Liver (tissue), 9 donors: Measurements from ENCODE around the gene TUNAR. TPM values are rescaled to one million over a fixed set of nuclear protein-coding genes. Genes with fewer than 3 reads are reported as not detected.

Source experiments
- DNase-seq: peaks from one replicate; pipeline ENCODE4 v3.0.0-alpha.2; 2017; ENCODE audit warnings: low spot score
- H3K27ac ChIP-seq, 2 donors: one replicate each; pipeline ENCODE4 v1.7.0; 2013; ENCODE audit warnings: inconsistent platforms in 2 of 2, low read length in 2 of 2, control low read depth in 1 of 2, low read depth in 1 of 2, mild to moderate bottlenecking in 1 of 2
- H3K27me3 ChIP-seq, 4 donors: one replicate each; pipeline versions ENCODE4 v1.6.1 to v1.7.0; 2013; ENCODE audit warnings: low read length in 3 of 4, inconsistent platforms in 1 of 4, mild to moderate bottlenecking in 1 of 4, moderate library complexity in 1 of 4; ENCODE audit not compliant: control insufficient read depth in 4 of 4, insufficient read depth in 4 of 4
- H3K36me3 ChIP-seq, 4 donors: one replicate each; pipeline versions ENCODE4 v1.6.1 to v1.7.0; 2013; ENCODE audit warnings: low read length in 3 of 4, mild to moderate bottlenecking in 3 of 4, low read depth in 1 of 4, moderate library complexity in 1 of 4; ENCODE audit not compliant: control insufficient read depth in 4 of 4, insufficient read depth in 3 of 4
- H3K4me1 ChIP-seq, 4 donors: one replicate each; pipeline versions ENCODE4 v1.6.1 to v1.7.0; 2013; ENCODE audit warnings: low read length in 3 of 4, mild to moderate bottlenecking in 3 of 4, moderate library complexity in 1 of 4; ENCODE audit not compliant: control insufficient read depth in 4 of 4, insufficient read depth in 4 of 4
- H3K4me3 ChIP-seq, 3 donors: one replicate each; pipeline versions ENCODE4 v1.6.1 to v1.7.0; 2013; ENCODE audit warnings: low read length in 3 of 3, control low read depth in 1 of 3, low read depth in 1 of 3, mild to moderate bottlenecking in 1 of 3
- H3K9ac ChIP-seq, 2 donors: one replicate each; pipeline ENCODE4 v1.7.0; 2013; ENCODE audit warnings: low read length in 2 of 2, mild to moderate bottlenecking in 2 of 2, moderate library complexity in 2 of 2, control low read depth in 1 of 2, low read depth in 1 of 2
- H3K9me3 ChIP-seq, 4 donors: one replicate each; pipeline versions ENCODE4 v1.6.1 to v1.7.0; 2013; ENCODE audit warnings: low read length in 3 of 4; ENCODE audit not compliant: control insufficient read depth in 4 of 4
- ATF3 ChIP-seq: IDR thresholded peaks from 2 replicates; pipeline ENCODE4 v1.6.1; 2016; ENCODE audit warnings: antibody characterized with exemption
- CTCF ChIP-seq: fragments of 150-350 bp; IDR thresholded peaks from 2 replicates; pipeline ENCODE4 v1.5.1; 2017; ENCODE audit warnings: improper control_type of control experiment, low read depth, low read length; ENCODE audit not compliant: missing input control
- EGR1 ChIP-seq, 2 donors: IDR thresholded peaks; 2 replicates each; pipeline ENCODE4 v1.6.1; 2016 to 2018; ENCODE audit warnings: antibody characterized with exemption in 2 of 2, low read depth in 2 of 2
- FOXA1 ChIP-seq: IDR thresholded peaks from 2 replicates; pipeline ENCODE4 v1.6.1; 2016; ENCODE audit warnings: antibody characterized with exemption
- FOXA2 ChIP-seq: IDR thresholded peaks from 2 replicates; pipeline ENCODE4 v1.6.1; 2016; ENCODE audit warnings: antibody characterized with exemption
- GABPA ChIP-seq, 2 donors: IDR thresholded peaks in 1 of 2; conservative IDR thresholded peaks in 1 of 2; 2 replicates each; pipeline ENCODE4 v1.6.1; 2016; ENCODE audit warnings: antibody characterized with exemption in 2 of 2, mild to moderate bottlenecking in 1 of 2, moderate library complexity in 1 of 2
- HNF4A ChIP-seq, 2 donors: conservative IDR thresholded peaks; 2 replicates each; pipeline ENCODE4 v1.6.1; 2016; ENCODE audit warnings: antibody characterized with exemption in 2 of 2, mild to moderate bottlenecking in 2 of 2
- HNF4G ChIP-seq: IDR thresholded peaks from 2 replicates; pipeline ENCODE4 v1.6.1; 2016; ENCODE audit warnings: antibody characterized with exemption
- JUND ChIP-seq, 2 donors: IDR thresholded peaks; 2 replicates each; pipeline ENCODE4 v1.6.1; 2016; ENCODE audit warnings: antibody characterized with exemption in 2 of 2
- RAD21 ChIP-seq, 2 donors: IDR thresholded peaks; 2 replicates each; pipeline ENCODE4 v1.6.1; 2016; ENCODE audit warnings: antibody characterized with exemption in 2 of 2, mild to moderate bottlenecking in 2 of 2
- REST ChIP-seq: IDR thresholded peaks from 2 replicates; pipeline ENCODE4 v1.6.1; 2016; ENCODE audit warnings: antibody characterized with exemption, mild to moderate bottlenecking
- RXRA ChIP-seq, 2 donors: IDR thresholded peaks; 2 replicates each; pipeline ENCODE4 v1.6.1; 2017 to 2018; ENCODE audit warnings: antibody characterized with exemption in 2 of 2, mild to moderate bottlenecking in 1 of 2
- SP1 ChIP-seq: IDR thresholded peaks from 2 replicates; pipeline ENCODE4 v1.6.1; 2018; ENCODE audit warnings: antibody characterized with exemption, mild to moderate bottlenecking
- YY1 ChIP-seq: IDR thresholded peaks from 2 replicates; pipeline ENCODE4 v1.6.1; 2016; ENCODE audit warnings: antibody characterized with exemption, mild to moderate bottlenecking
- ZBTB33 ChIP-seq: IDR thresholded peaks from 2 replicates; pipeline ENCODE4 v1.6.1; 2016; ENCODE audit warnings: antibody characterized with exemption
- WGBS: extraction: QIAGEN DNeasy Blood & Tissue Kit; methylation state at CpG from one replicate; pipeline ENCODE4 v1.1.7; 2013; 5-methylcytosine and 5-hydroxymethylcytosine counted together
- polyA plus RNA-seq, 2 donors: library from polyadenylated mRNA; stranded (reverse) in 1 of 2; unstranded in 1 of 2; fragments of 200-250 nt in 1 of 2; fragments of >200 nt in 1 of 2; fragmentation: Nextera tagmentation in 1 of 2; extraction: Ambion mirVana in 1 of 2; gene quantifications; one replicate each; pipeline versions ENCODE4 v1.2.1 to v1.2.3, GENCODE V29; 2013 to 2015
- total RNA-seq, 2 donors: library from RNA; depleted of rRNA; stranded (reverse); fragments of >200 nt; gene quantifications; one replicate each; pipeline ENCODE4 v1.2.3, GENCODE V29; 2014
- donor health status: healthy.
- donor health status: healthy.
- donor health status: healthy.
- donor health status: healthy.
- donor health status: healthy.

The TUNAR gene
- total and polyA plus RNA-seq, 4 donors = 0.14 TPM; not detected in 3

- 80% methylated on average over 4 of the region's 4 CpGs for WGBS
- H3K9me3 ChIP-seq = peaks cover 0 to 11% (median 3%) of the 10 kb centered on the region in 4 donors
- H3K27ac ChIP-seq = no peak overlapping the region
- H3K4me3 ChIP-seq = no peak overlapping the region
- peaks cover 0 to 9% (median under 1%) of the 10 kb centered on the region in 4 donors for H3K27me3 ChIP-seq
- TF ChIP-seq FOXA2 = no peak
- no peak for TF ChIP-seq FOXA1
- no peak for TF ChIP-seq ATF3
- TF ChIP-seq HNF4G = no peak
- no peak for TF ChIP-seq SP1
- TF ChIP-seq HNF4A (conservative IDR thresholded peaks at IDR 0.05) = no peak
- no peak for TF ChIP-seq YY1
- TF ChIP-seq REST = no peak
- no peak for TF ChIP-seq RAD21 (IDR thresholded peaks at IDR 0.05)
- H3K9ac ChIP-seq = no peak overlapping the region
- no peaks in the 10 kb centered on the region for H3K36me3 ChIP-seq
- H3K4me1 ChIP-seq = no peaks in the 10 kb centered on the region
- DNase-seq = no peak
Measured at GRCh38 chr14:95863295-95863694, 13.3 kb upstream of the TUNAR start.

- DNase-seq = no peak
- 67% methylated on average over 6 of the region's 6 CpGs for WGBS
- Histone ChIP-seq H3K27me3 (peaks cover 0 to 2% (median under 1%) of the 10 kb centered on the region in 4 donors), H3K27ac (no peak overlapping the region), H3K9me3 (peaks cover 0 to 8% (median 3%) of the 10 kb centered on the region in 4 donors), H3K4me1 (no peaks in the 10 kb centered on the region), H3K9ac (no peak overlapping the region), H3K36me3 (no peaks in the 10 kb centered on the region), H3K4me3 (no peak overlapping the region)
- TF ChIP-seq HNF4G = no peak
- TF ChIP-seq ZBTB33 = no peak
- no peak for TF ChIP-seq RAD21 (IDR thresholded peaks at IDR 0.05)
- no peak for TF ChIP-seq FOXA1
- TF ChIP-seq HNF4A (conservative IDR thresholded peaks at IDR 0.05) = no peak
- no peak for TF ChIP-seq EGR1 (IDR thresholded peaks at IDR 0.05; ENCODE audit: low read depth in 2 of 2)
- TF ChIP-seq SP1 = no peak
- no peak for TF ChIP-seq YY1
- TF ChIP-seq GABPA (IDR thresholded peaks at IDR 0.05 in 1 of 2, conservative IDR thresholded peaks at IDR 0.05 in 1 of 2) = no peak
- no peak for TF ChIP-seq JUND (IDR thresholded peaks at IDR 0.05)
- TF ChIP-seq CTCF = no peak
- no peak for TF ChIP-seq RXRA (IDR thresholded peaks at IDR 0.05)
Measured at GRCh38 chr14:95869776-95870175, 6.9 kb upstream of the TUNAR start.
